GM12875 (cell line): Measurements from ENCODE around the gene C1GALT1C1.
"Not testable (repeated sequence)": the region's sequence is repeated elsewhere in the genome, so short reads cannot be mapped to it uniquely, and the experiment has no call there.

ENCODE experiments used
- H3K4me3 ChIP-seq: one replicate; pipeline ENCODE4 v1.5.1; 2011; ENCODE audit warnings: low read depth, low read length, control low read depth
- CTCF ChIP-seq: IDR thresholded peaks from 2 replicates; pipeline ENCODE4 v1.5.1; 2011; ENCODE audit warnings: low read depth, mild to moderate bottlenecking, control low read depth, inconsistent platforms, low read length, moderate library complexity, borderline replicate concordance; ENCODE audit not compliant: insufficient read depth

Gene C1GALT1C1

GRCh38 chrX:120629667-120630537, at the start of gene C1GALT1C1:
Gene C1GALT1C1 (minus strand): TSS chrX:120630054. CDS start chrX:120627166, 2,888 bp downstream.
- H3K4me3 ChIP-seq, result peak within 1 kb of the TSS; percentile 70
- TF ChIP-seq CTCF, result no peak

- TF ChIP-seq CTCF, result no peak
- no peak overlapping the region for H3K4me3 ChIP-seq
Observed at GRCh38 chrX:120677004-120677652, 47.3 kb upstream of the C1GALT1C1 start.

GRCh38 chrX:120672841-120673530, 43.1 kb upstream of the C1GALT1C1 start:
- TF ChIP-seq CTCF, result no peak
- no peak overlapping the region for H3K4me3 ChIP-seq

GRCh38 chrX:120672389-120672788, 42.5 kb upstream of the C1GALT1C1 start:
- no peak overlapping the region for H3K4me3 ChIP-seq
- no peak for TF ChIP-seq CTCF

- H3K4me3 ChIP-seq, result no peak overlapping the region
- TF ChIP-seq CTCF, result no peak
Observed at GRCh38 chrX:120671963-120672362, 42.1 kb upstream of the C1GALT1C1 start.

- TF ChIP-seq CTCF, result no peak
- H3K4me3 ChIP-seq, result no peak overlapping the region
Observed at GRCh38 chrX:120668357-120668756, 38.5 kb upstream of the C1GALT1C1 start.

- H3K4me3 ChIP-seq, result not testable (repeated sequence)
Observed at GRCh38 chrX:120664535-120664934, 34.7 kb upstream of the C1GALT1C1 start.
